T-helper 1 cell treated with Interleukin-12 subunit alpha and Interleukin-12 subunit beta and Interleukin-4 antibody, amounts not matched to agents 30 ng/mL and 1 ng/mL, for 36 hours (primary cell): ENCODE data around the gene GNB5. TPM values are rescaled to one million over a fixed set of nuclear protein-coding genes. Genes with fewer than 3 reads are reported as not detected.

Experiments used
- intact Hi-C: fragments of 100-400 bp; cut with micrococcal nuclease; formaldehyde crosslinking; loops from one replicate; pipeline ENCODE4 v1.15.1; 2024
- total RNA-seq: library from RNA; stranded (reverse); gene quantifications from 2 replicates; pipeline ENCODE4 v1.2.3, GENCODE V29; 2022

The GNB5 gene
- total RNA-seq, 1 donor from 2014 or later = 34.2 TPM

GRCh38 chr15:52115598-52116427 lies 75.4 kb downstream of the GNB5 start:
- intact Hi-C loops = no loop called here

GRCh38 chr15:52114261-52115055 lies 76.7 kb downstream of the GNB5 start:
- intact Hi-C loops = no loop called here

GRCh38 chr15:52113708-52114107 lies 77.5 kb downstream of the GNB5 start:
- intact Hi-C loops = no loop called here

GRCh38 chr15:52113235-52113634 lies 78.0 kb downstream of the GNB5 start:
- intact Hi-C loops = no loop called here

- intact Hi-C loops = no loop called here
Observed at GRCh38 chr15:52112203-52112750, 78.9 kb downstream of the GNB5 start.

- intact Hi-C loops = no loop called here
Observed at GRCh38 chr15:52111517-52112202, 79.5 kb downstream of the GNB5 start.

- intact Hi-C loops = no loop called here
Observed at GRCh38 chr15:52109559-52110451, 81.4 kb downstream of the GNB5 start.

GRCh38 chr15:52107238-52107637 lies 84.0 kb downstream of the GNB5 start:
- intact Hi-C loops = no loop called here

GRCh38 chr15:52106641-52107040 lies 84.6 kb downstream of the GNB5 start:
- intact Hi-C loops = no loop called here

GRCh38 chr15:52105846-52106245 lies 85.3 kb downstream of the GNB5 start:
- intact Hi-C loops = no loop called here

- intact Hi-C loops = no loop called here
Observed at GRCh38 chr15:52104532-52105004, 86.6 kb downstream of the GNB5 start.

- intact Hi-C loops = no loop called here
Observed at GRCh38 chr15:52103217-52104207, 87.7 kb downstream of the GNB5 start.

- intact Hi-C loops = no loop called here
Observed at GRCh38 chr15:52102463-52102862, 88.7 kb downstream of the GNB5 start.

GRCh38 chr15:52101542-52102323 lies 89.5 kb downstream of the GNB5 start:
- intact Hi-C loops = no loop called here

- intact Hi-C loops = no loop called here
Observed at GRCh38 chr15:52100807-52101442, 90.3 kb downstream of the GNB5 start.

- intact Hi-C loops = no loop called here
Observed at GRCh38 chr15:52099651-52100272, 91.4 kb downstream of the GNB5 start.

GRCh38 chr15:52098323-52098722 lies 92.9 kb downstream of the GNB5 start:
- intact Hi-C loops = no loop called here
